AG10803 (cell line): Measurements from ENCODE around the gene CIB4.

ENCODE experiments used
- DNase-seq: peaks from one replicate; pipeline ENCODE4 v3.0.0; 2010; ENCODE audit warnings: low read depth
- H3K4me3 ChIP-seq: 2 replicates; pipeline ENCODE4 v1.5.1; 2011; ENCODE audit warnings: mild to moderate bottlenecking, low read length, control low read depth
- TF ChIP-seq, protein P1 (sequence below): conservative IDR thresholded peaks from 2 replicates; pipeline ENCODE4 v1.5.1; 2011; ENCODE audit warnings: mild to moderate bottlenecking, low read length, control low read depth, inconsistent platforms

The CIB4 gene

DNA sequence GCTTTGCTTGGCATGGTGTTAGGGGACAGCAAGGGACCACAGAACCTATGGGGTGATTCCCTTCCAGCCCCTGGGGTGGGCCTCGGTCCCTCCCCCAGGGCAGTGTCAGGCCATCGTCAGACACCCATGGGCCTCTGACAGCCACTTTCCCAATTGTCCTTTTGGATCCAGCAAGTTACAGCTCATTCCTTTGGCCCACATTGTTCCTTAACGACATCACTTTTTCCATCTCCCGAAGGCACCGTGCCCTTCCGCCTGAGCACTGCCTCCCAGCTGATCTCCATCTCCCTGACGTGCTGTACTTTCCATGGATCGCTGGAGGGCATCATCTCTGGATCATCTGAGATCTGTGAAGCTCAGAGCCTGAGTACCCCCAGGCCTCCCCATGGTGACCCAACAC, 41.0 kb upstream of the CIB4 start:
- TF ChIP-seq, protein P1, sequence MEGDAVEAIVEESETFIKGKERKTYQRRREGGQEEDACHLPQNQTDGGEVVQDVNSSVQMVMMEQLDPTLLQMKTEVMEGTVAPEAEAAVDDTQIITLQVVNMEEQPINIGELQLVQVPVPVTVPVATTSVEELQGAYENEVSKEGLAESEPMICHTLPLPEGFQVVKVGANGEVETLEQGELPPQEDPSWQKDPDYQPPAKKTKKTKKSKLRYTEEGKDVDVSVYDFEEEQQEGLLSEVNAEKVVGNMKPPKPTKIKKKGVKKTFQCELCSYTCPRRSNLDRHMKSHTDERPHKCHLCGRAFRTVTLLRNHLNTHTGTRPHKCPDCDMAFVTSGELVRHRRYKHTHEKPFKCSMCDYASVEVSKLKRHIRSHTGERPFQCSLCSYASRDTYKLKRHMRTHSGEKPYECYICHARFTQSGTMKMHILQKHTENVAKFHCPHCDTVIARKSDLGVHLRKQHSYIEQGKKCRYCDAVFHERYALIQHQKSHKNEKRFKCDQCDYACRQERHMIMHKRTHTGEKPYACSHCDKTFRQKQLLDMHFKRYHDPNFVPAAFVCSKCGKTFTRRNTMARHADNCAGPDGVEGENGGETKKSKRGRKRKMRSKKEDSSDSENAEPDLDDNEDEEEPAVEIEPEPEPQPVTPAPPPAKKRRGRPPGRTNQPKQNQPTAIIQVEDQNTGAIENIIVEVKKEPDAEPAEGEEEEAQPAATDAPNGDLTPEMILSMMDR: no peak
- DNase-seq: no peak

DNA sequence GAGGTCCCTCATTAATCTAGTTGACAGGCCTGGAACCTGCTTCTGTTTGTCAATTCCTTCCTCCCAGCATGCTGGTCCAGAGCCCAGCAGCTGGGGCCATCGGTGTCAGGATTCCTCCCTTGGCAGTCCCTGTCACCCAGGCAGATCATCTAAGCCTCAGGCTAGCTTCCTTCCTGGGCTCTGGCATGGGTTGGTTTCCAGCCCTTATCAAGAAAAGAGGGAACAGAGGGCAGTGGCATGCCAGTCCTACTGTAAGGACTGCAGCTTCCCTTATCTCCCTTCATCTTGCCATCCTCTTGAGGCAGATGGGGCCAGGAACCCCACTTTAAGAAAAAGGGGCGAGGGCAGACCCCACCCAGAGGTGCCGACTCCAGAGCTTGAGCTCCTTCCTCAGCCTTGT, 40.5 kb upstream of the CIB4 start:
- TF ChIP-seq, protein P1: no peak
- no peak overlapping the region for H3K4me3 ChIP-seq
- DNase-seq: no peak

More for the DNA sequence above, 41.0 kb upstream of the CIB4 start:
- no peak overlapping the region for H3K4me3 ChIP-seq

GRCh38 chr2:26679867-26680266, 38.7 kb upstream of the CIB4 start:
- TF ChIP-seq, protein P1: no peak
- H3K4me3 ChIP-seq: no peak overlapping the region
- no peak for DNase-seq

- peak; percentile 18 for DNase-seq
- TF ChIP-seq, protein P1: no peak
Observed at GRCh38 chr2:26678035-26678434, 36.9 kb upstream of the CIB4 start.

GRCh38 chr2:26675651-26676255, 34.6 kb upstream of the CIB4 start:
- TF ChIP-seq, protein P1: no peak
- H3K4me3 ChIP-seq: no peak overlapping the region
- DNase-seq: no peak

More at GRCh38 chr2:26678035-26678434, 36.9 kb upstream of the CIB4 start:
- no peak overlapping the region for H3K4me3 ChIP-seq

DNA sequence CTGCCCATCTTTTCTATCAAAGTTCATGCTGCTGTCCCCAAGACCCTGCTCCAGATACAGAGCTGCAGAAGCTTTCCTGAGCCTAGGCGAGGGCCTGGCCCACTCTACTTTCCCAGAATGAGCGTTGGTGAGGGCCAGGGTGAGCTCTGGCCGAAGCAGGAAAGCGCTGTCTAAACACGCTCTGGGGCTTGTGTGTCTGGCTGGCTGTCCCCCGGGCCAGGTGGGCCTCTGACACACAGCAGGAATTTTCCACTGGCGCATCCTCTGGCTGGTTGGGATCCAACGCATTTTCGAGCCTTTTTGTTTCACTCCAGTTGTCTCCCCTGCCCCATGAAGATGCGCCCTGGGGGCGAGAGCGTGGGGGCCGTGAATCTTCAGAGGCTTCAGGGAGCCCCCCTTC, 33.6 kb upstream of the CIB4 start:
- DNase-seq: no peak
- no peak overlapping the region for H3K4me3 ChIP-seq
- TF ChIP-seq, protein P1: no peak

DNA sequence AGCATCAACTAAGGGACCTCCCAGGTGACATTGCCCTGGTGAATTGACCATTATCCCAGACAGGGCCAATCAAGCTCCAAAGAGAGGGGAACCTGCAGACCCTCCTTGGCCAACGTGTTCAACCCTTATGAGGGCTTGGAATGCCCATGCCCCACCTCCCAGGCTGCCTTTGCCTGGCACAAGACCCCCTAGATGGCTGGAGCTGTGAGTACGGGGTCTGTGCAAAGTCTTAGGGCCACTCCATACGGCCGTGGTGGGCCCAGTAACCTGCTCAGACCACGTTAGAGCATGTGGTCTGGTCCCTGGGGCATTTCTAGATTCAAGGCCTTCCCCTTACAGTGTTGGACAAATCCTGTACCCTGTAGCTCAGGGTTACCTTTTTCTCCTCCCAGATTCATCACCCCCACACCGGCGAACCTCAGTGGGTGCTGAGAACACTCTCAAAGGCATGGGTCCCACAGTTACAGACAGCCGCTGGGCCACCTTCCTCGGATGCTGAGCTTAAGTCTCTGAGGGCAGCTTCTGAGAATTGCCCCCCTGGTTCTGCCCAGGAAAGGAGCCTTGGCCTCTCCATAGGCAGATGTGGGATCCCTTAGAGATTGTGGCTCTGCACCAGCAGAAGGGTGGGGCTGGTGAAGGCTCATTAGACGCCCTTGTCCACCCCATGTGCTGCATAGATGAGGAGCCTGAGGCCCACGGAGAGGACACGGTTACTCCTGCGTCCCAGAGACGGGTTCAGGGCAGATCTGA, 33.0 kb upstream of the CIB4 start:
- no peak overlapping the region for H3K4me3 ChIP-seq
- no peak for DNase-seq
- TF ChIP-seq, protein P1: no peak
